Measurements from ENCODE around the gene ITCH.

DNA sequence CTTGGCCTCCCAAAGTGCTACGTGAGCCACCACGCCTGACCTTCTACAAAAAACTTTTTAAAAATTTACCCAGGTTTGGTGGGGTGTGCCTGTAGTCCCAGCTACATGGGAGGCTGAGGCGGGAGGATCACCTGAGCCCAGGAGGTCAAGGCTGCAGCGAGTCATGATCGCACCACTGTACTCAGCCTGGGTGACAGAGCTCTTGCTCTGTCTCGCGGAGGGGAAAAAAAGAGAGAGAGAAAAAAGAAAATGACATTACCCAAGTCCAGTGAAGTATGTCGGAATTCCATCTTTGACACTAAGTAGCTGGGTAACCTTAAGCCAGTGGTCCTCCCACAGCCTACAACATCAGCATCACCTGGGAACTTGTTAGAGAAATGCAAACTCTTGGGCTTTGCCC, 176.7 kb downstream of the ITCH start:
- TF ChIP-seq, protein P1, sequence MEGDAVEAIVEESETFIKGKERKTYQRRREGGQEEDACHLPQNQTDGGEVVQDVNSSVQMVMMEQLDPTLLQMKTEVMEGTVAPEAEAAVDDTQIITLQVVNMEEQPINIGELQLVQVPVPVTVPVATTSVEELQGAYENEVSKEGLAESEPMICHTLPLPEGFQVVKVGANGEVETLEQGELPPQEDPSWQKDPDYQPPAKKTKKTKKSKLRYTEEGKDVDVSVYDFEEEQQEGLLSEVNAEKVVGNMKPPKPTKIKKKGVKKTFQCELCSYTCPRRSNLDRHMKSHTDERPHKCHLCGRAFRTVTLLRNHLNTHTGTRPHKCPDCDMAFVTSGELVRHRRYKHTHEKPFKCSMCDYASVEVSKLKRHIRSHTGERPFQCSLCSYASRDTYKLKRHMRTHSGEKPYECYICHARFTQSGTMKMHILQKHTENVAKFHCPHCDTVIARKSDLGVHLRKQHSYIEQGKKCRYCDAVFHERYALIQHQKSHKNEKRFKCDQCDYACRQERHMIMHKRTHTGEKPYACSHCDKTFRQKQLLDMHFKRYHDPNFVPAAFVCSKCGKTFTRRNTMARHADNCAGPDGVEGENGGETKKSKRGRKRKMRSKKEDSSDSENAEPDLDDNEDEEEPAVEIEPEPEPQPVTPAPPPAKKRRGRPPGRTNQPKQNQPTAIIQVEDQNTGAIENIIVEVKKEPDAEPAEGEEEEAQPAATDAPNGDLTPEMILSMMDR (IDR thresholded peaks at IDR 0.05) = no peak
- no peak for TF ChIP-seq POLR2A (IDR thresholded peaks at IDR 0.05)

Data from ovary (tissue), 3 donors.